H1 (cell line): ENCODE results near the gene ALG3. TPM values are rescaled to one million over a fixed set of nuclear protein-coding genes. Genes with fewer than 3 reads are reported as not detected.

ENCODE experiments used
- CTCF ChIA-PET: fragments of 300-600 bp; sonication (Branson Sonifier 250); formaldehyde crosslinking; loops from one replicate; lab custom pipeline; 2021; ENCODE audit not compliant: partially characterized antibody; lab: Charles Lee
- POLR2A ChIA-PET: fragments of 300-600 bp; sonication (Branson Sonifier 250); formaldehyde crosslinking; loops from one replicate; lab custom pipeline; 2021; ENCODE audit warnings: inconsistent platforms; ENCODE audit not compliant: partially characterized antibody; lab: Charles Lee
- DNase-seq, 2 experiments: peaks; one replicate each; pipeline versions ENCODE4 v3.0.0 to v3.0.0-alpha.2; 2010 to 2022; ENCODE audit warnings: low spot score in 2 of 2, low read depth in 1 of 2, mixed read lengths in 1 of 2
- FAIRE-seq: peaks from 2 replicates; lab custom pipeline; 2011; peaks lifted over from hg19 to GRCh38; lab: Jason Lieb, UNC
- H2AFZ ChIP-seq: 2 replicates; pipeline ENCODE4 v1.8.1; 2012; ENCODE audit warnings: low read length, inconsistent platforms
- H2AK5ac ChIP-seq: 2 replicates; pipeline ENCODE4 v1.6.1; 2013; ENCODE audit warnings: low read depth, low read length
- H2BK120ac ChIP-seq: replicated peaks from 2 replicates; pipeline ENCODE3; 2013; ENCODE audit warnings: low read depth, low read length, inconsistent platforms
- H2BK12ac ChIP-seq: 2 replicates; pipeline ENCODE4 v1.6.1; 2013; ENCODE audit warnings: low read depth, low read length
- H2BK15ac ChIP-seq: 2 replicates; pipeline ENCODE4 v1.6.1; 2013; ENCODE audit warnings: low read length
- H2BK20ac ChIP-seq: 2 replicates; pipeline ENCODE4 v1.6.1; 2013; ENCODE audit warnings: low read length
- H2BK5ac ChIP-seq: 2 replicates; pipeline ENCODE4 v1.6.1; 2013; ENCODE audit warnings: low read depth, low read length
- H3K14ac ChIP-seq: 2 replicates; pipeline ENCODE4 v1.6.1; 2013; ENCODE audit warnings: inconsistent platforms; ENCODE audit not compliant: insufficient read length
- H3K18ac ChIP-seq: 2 replicates; pipeline ENCODE4 v1.6.1; 2013; ENCODE audit warnings: low read length; ENCODE audit errors: extremely low read depth
- H3K23ac ChIP-seq: 2 replicates; pipeline ENCODE4 v1.6.1; 2013; ENCODE audit warnings: inconsistent platforms; ENCODE audit not compliant: insufficient read length
- H3K23me2 ChIP-seq: 2 replicates; pipeline ENCODE4 v1.6.1; 2013; ENCODE audit warnings: low read depth, low read length
- H3K27ac ChIP-seq: 2 replicates; pipeline ENCODE4 v1.6.1; 2011; ENCODE audit warnings: low read depth, low read length, inconsistent platforms
- H3K27me3 ChIP-seq, 4 experiments: replicated peaks in 1 of 4; 1 replicate in 1 of 4; 2 replicates in 3 of 4; pipeline versions ENCODE4 v1.6.1 to v1.8.1; 2011 to 2013; ENCODE audit warnings: low read length in 3 of 4, mild to moderate bottlenecking in 3 of 4, inconsistent platforms in 2 of 4, mixed read lengths in 2 of 4, moderate library complexity in 1 of 4; ENCODE audit not compliant: control insufficient read depth in 3 of 4, insufficient read depth in 3 of 4; ENCODE audit errors: extremely low read depth in 1 of 4
- H3K36me3 ChIP-seq, 4 experiments: 2 replicates each; pipeline versions ENCODE4 v1.6.1 to v1.8.1; 2011 to 2013; ENCODE audit warnings: mild to moderate bottlenecking in 4 of 4, low read length in 3 of 4, moderate library complexity in 2 of 4, control low read depth in 1 of 4, inconsistent platforms in 1 of 4; ENCODE audit not compliant: insufficient read depth in 4 of 4, control insufficient read depth in 2 of 4
- H3K4ac ChIP-seq: replicated peaks from 2 replicates; pipeline ENCODE3; 2013; ENCODE audit warnings: low read length, low read depth, mixed read lengths, inconsistent platforms; ENCODE audit not compliant: insufficient read length
- H3K4me1 ChIP-seq, 4 experiments: replicated peaks in 1 of 4; 1 replicate in 1 of 4; 2 replicates in 3 of 4; pipeline versions ENCODE4 v1.6.1 to v1.8.1; 2011 to 2013; ENCODE audit warnings: low read length in 3 of 4, inconsistent platforms in 2 of 4, mixed read lengths in 1 of 4; ENCODE audit not compliant: insufficient read depth in 4 of 4, control insufficient read depth in 3 of 4
- H3K4me2 ChIP-seq, 2 experiments: 2 replicates each; pipeline versions ENCODE4 v1.6.1 to v1.8.1; 2011 to 2013; ENCODE audit warnings: low read depth in 2 of 2, low read length in 2 of 2, control low read depth in 1 of 2, inconsistent platforms in 1 of 2, mild to moderate bottlenecking in 1 of 2; ENCODE audit not compliant: insufficient read depth in 1 of 2
- H3K4me3 ChIP-seq, 4 experiments: fragments of 200-600, 300-600 bp in 1 of 4; sonication (generic), shearing (Covaris generic), sonication (Bioruptor Twin) in 1 of 4; 2 replicates each; pipeline versions ENCODE4 v1.5.1 to v1.8.1; 2011 to 2016; ENCODE audit warnings: low read length in 4 of 4, low read depth in 3 of 4, control low read depth in 2 of 4, inconsistent platforms in 2 of 4, mild to moderate bottlenecking in 2 of 4, mixed read lengths in 1 of 4, moderate library complexity in 1 of 4; ENCODE audit not compliant: insufficient read depth in 2 of 4; ENCODE audit errors: extremely low read depth in 1 of 4
- H3K56ac ChIP-seq: replicated peaks from 2 replicates; pipeline ENCODE3; 2013; ENCODE audit warnings: low read depth, mild to moderate bottlenecking, mixed read lengths, low read length, inconsistent platforms; ENCODE audit not compliant: insufficient read length
- H3K79me1 ChIP-seq: 2 replicates; pipeline ENCODE4 v1.6.1; 2013; ENCODE audit warnings: low read depth, low read length, control low read depth
- H3K79me2 ChIP-seq, 2 experiments: 2 replicates each; pipeline versions ENCODE4 v1.6.1 to v1.8.1; 2012 to 2013; ENCODE audit warnings: low read length in 2 of 2, mild to moderate bottlenecking in 2 of 2, inconsistent platforms in 1 of 2; ENCODE audit not compliant: insufficient read depth in 2 of 2, control insufficient read depth in 1 of 2
- H3K9ac ChIP-seq, 4 experiments: replicated peaks in 1 of 4; 1 replicate in 1 of 4; 2 replicates in 3 of 4; pipeline versions ENCODE4 v1.6.1 to v1.8.1; 2011 to 2013; ENCODE audit warnings: low read depth in 3 of 4, low read length in 3 of 4, control low read depth in 2 of 4, mild to moderate bottlenecking in 2 of 4, moderate library complexity in 2 of 4, inconsistent platforms in 1 of 4; ENCODE audit errors: extremely low read depth in 1 of 4
- H3K9me3 ChIP-seq, 2 experiments: 2 replicates each; pipeline versions ENCODE4 v1.6.1 to v1.8.1; 2012 to 2013; ENCODE audit warnings: mild to moderate bottlenecking in 2 of 2, moderate library complexity in 2 of 2, control low read depth in 1 of 2, inconsistent platforms in 1 of 2, low read depth in 1 of 2, low read length in 1 of 2, mixed read lengths in 1 of 2; ENCODE audit not compliant: insufficient read depth in 2 of 2
- H4K20me1 ChIP-seq, 2 experiments: replicated peaks in 1 of 2; 2 replicates each; pipeline versions ENCODE3 to v1.8.1; 2011 to 2013; ENCODE audit warnings: inconsistent platforms in 2 of 2, low read length in 2 of 2, mild to moderate bottlenecking in 1 of 2; ENCODE audit not compliant: insufficient read depth in 2 of 2, control insufficient read depth in 1 of 2
- H4K5ac ChIP-seq: 2 replicates; pipeline ENCODE4 v1.6.1; 2013; ENCODE audit warnings: low read length, low read depth, mixed read lengths, inconsistent platforms; ENCODE audit not compliant: insufficient read length
- H4K8ac ChIP-seq: 2 replicates; pipeline ENCODE4 v1.8.0; 2013; ENCODE audit warnings: mild to moderate bottlenecking, moderate library complexity, low read length, inconsistent platforms; ENCODE audit not compliant: insufficient read depth; ENCODE audit errors: extremely low read depth
- H4K91ac ChIP-seq: replicated peaks from 2 replicates; pipeline ENCODE3; 2013; ENCODE audit warnings: low read length, mixed read lengths, inconsistent platforms; ENCODE audit not compliant: insufficient read length
- CHD1 ChIP-seq: IDR thresholded peaks from 2 replicates; pipeline ENCODE4 v1.6.1; 2012; ENCODE audit warnings: low read depth, low read length, improper control_type of control experiment
- E2F6 ChIP-seq: IDR thresholded peaks from 2 replicates; pipeline ENCODE4 v1.6.1; 2012; ENCODE audit warnings: inconsistent platforms
- KDM4A ChIP-seq: IDR thresholded peaks from one replicate; pipeline ENCODE4 v1.7.1; 2012; ENCODE audit warnings: low read depth, mild to moderate bottlenecking, moderate library complexity, low read length, inconsistent platforms; ENCODE audit not compliant: severe bottlenecking
- RFX5 ChIP-seq: IDR thresholded peaks from 2 replicates; pipeline ENCODE4 v1.6.1; 2011; ENCODE audit warnings: low read depth, low read length, improper control_type of control experiment, borderline replicate concordance
- TCF12 ChIP-seq: IDR thresholded peaks from 2 replicates; pipeline ENCODE4 v1.6.1; 2011; ENCODE audit warnings: low read depth, mild to moderate bottlenecking, low read length
- WGBS, 2 experiments: shearing (Covaris generic) in 1 of 2; methylation state at CpG; one replicate each; pipeline versions ENCODE4 v1.1.6 to v1.1.7; 2013 to 2015; ENCODE audit warnings: low lambda C conversion rate in 2 of 2, mixed read lengths in 2 of 2, inconsistent platforms in 1 of 2, low coverage in 1 of 2, missing lambda C conversion rate in 1 of 2; ENCODE audit not compliant: insufficient replicate concordance in 2 of 2, insufficient coverage in 1 of 2, insufficient read length in 1 of 2; ENCODE audit errors: extremely low coverage in 1 of 2, missing lambda C conversion rate in 1 of 2; 5-methylcytosine and 5-hydroxymethylcytosine counted together
- polyA plus RNA-seq, 7 experiments: library from polyadenylated mRNA; depleted of rRNA in 3 of 7; stranded (reverse) in 5 of 7; unstranded in 2 of 7; fragments of >200 nt in 5 of 7; fragments of 200-250 nt in 2 of 7; gene quantifications; 1 replicate in 5 of 7; 2 replicates in 1 of 7; 4 replicates in 1 of 7; pipeline versions ENCODE4 v1.2.1 to v1.2.3, GENCODE V29; 2011 to 2013; ENCODE audit warnings: missing spikeins in 2 of 7, mixed read lengths in 2 of 7
- total RNA-seq: library from RNA; stranded (reverse); fragmentation: NEBNext Ultra II Directional; extraction: Animal tissue kit (Norgen Biotek cat#: 25700); gene quantifications from 2 replicates; pipeline ENCODE4 v1.2.1, GENCODE V29; 2021

The ALG3 gene
- total and polyA plus RNA-seq, 2 of the 8 experiments (the other 6 are each of a cell fraction or from before 2014, with no cell fraction given) = 54.6 to 148 TPM

- no peak overlapping the region for H3K4me2 ChIP-seq
- H4K20me1 ChIP-seq = peaks cover 10 to 16% of the 10 kb centered on the region in 2 experiments
- H2BK120ac ChIP-seq = no peak overlapping the region
- no peaks in the 10 kb centered on the region for H3K79me2 ChIP-seq
- H3K23ac ChIP-seq = no peak overlapping the region
- H4K5ac ChIP-seq = no peak overlapping the region
- CTCF ChIA-PET = interaction anchor here (0.9 to 8.9 kb wide), 9 partner anchors 10 to 116 kb away, joined by 3 to 183 read pairs (median 5); partner anchors contain the start of genes CAMK2N2, EEF1AKMT4 and VWA5B2
- no peaks in the 10 kb centered on the region; the same call in 1 of the 2 replicates for H3K23me2 ChIP-seq
- no peak overlapping the region for H3K4ac ChIP-seq
- 81% methylated on average over 13 of the region's 13 CpGs; no CpG with 5 or more reads in 1 of the 2 experiments for WGBS, 2 experiments
- DNase-seq = no peak
- no peak overlapping the region for H2BK20ac ChIP-seq
- no peak overlapping the region for H2BK12ac ChIP-seq
- peaks cover 0 to 3% (median 0%) of the 10 kb centered on the region in 4 experiments; a peak in 3 of 7 replicates for H3K27me3 ChIP-seq
- no peak overlapping the region for H2AK5ac ChIP-seq
- TF ChIP-seq E2F6 = no peak
- TF ChIP-seq TCF12 = no peak
- no peak for TF ChIP-seq CHD1
- no peak for TF ChIP-seq RFX5
- TF ChIP-seq KDM4A = no peak
- TF ChIP-seq, all 59 proteins: peak for 0
- Histone ChIP-seq H3K36me3 (peaks cover 2 to 12% (median 6%) of the 10 kb centered on the region in 4 experiments; a peak in 4 of 8 replicates), H3K9me3 (no peaks in the 10 kb centered on the region), H3K56ac (no peak overlapping the region), H4K91ac (no peak overlapping the region), H2AFZ (no peak overlapping the region), H3K9ac (no peak overlapping the region), H3K4me1 (peaks cover 0 to 5% (median 1%) of the 10 kb centered on the region in 4 experiments; a peak in 4 of 7 replicates), H4K8ac (no peak overlapping the region), H2BK5ac (no peak overlapping the region), H3K14ac (no peak overlapping the region), H3K79me1 (no peaks in the 10 kb centered on the region), H3K4me3 (no peak overlapping the region), H2BK15ac (no peak overlapping the region), H3K27ac (no peak overlapping the region), H3K18ac (no peak overlapping the region)
- no peak for FAIRE-seq
- POLR2A ChIA-PET = interaction anchor here (1.0 to 1.2 kb wide), 2 partner anchors 22 to 52 kb away, joined by 3 to 7 read pairs; partner anchors contain the start of gene ABCF3
Observed at GRCh38 chr3:184238246-184238818, 10.4 kb downstream of the ALG3 start.
